ENCODE results near the gene SLC35F4. TPM values are rescaled to one million over a fixed set of nuclear protein-coding genes. Genes with fewer than 3 reads are reported as not detected.

SLC35F4 gene
- total and polyA plus RNA-seq, 2 of the 8 experiments (the other 6 are each of a cell fraction or from before 2014, with no cell fraction given): not detected

- ChIA-PET POLR2A (ENCODE audit: partially characterized antibody) (no interaction called here), CTCF (ENCODE audit: partially characterized antibody) (interaction anchor here (0.5 to 1.7 kb wide), 4 partner anchors 55 to 337 kb away, joined by 3 to 6 read pairs (median 4); no protein-coding TSS in a partner anchor)
- Histone ChIP-seq H3K23me2 (ENCODE audit: low read depth, low read length) (peaks cover 2% of the 10 kb centered on the region; the same call in 1 of the 2 replicates), H3K4me3 (ENCODE audit: extremely low read depth in 1 of 4, insufficient read depth in 2 of 4, low read depth in 3 of 4, low read length in 4 of 4) (no peak overlapping the region), H4K20me1 (replicated peaks in 1 of 2; ENCODE audit: control insufficient read depth in 1 of 2, insufficient read depth in 2 of 2, low read length in 2 of 2) (no peaks in the 10 kb centered on the region), H3K27ac (ENCODE audit: low read depth, low read length) (no peak overlapping the region), H2BK20ac (ENCODE audit: low read length) (no peak overlapping the region), H2BK120ac (replicated peaks; ENCODE audit: low read depth, low read length) (no peak overlapping the region), H4K5ac (ENCODE audit: insufficient read length, low read depth, low read length) (no peak overlapping the region), H3K9ac (replicated peaks in 1 of 4; ENCODE audit: extremely low read depth in 1 of 4, low read depth in 3 of 4, low read length in 3 of 4) (no peak overlapping the region), H3K79me1 (ENCODE audit: low read depth, low read length) (no peaks in the 10 kb centered on the region), H4K91ac (replicated peaks; ENCODE audit: insufficient read length, low read length) (no peak overlapping the region), H3K4me2 (ENCODE audit: insufficient read depth in 1 of 2, low read depth in 2 of 2, low read length in 2 of 2) (no peak overlapping the region), H3K56ac (replicated peaks; ENCODE audit: insufficient read length, low read depth, low read length) (no peak overlapping the region), H2AFZ (ENCODE audit: low read length) (no peak overlapping the region), H3K23ac (ENCODE audit: insufficient read length) (no peak overlapping the region), H3K4me1 (replicated peaks in 1 of 4; ENCODE audit: control insufficient read depth in 3 of 4, insufficient read depth in 4 of 4, low read length in 3 of 4) (peaks cover 0 to 5% (median 0%) of the 10 kb centered on the region in 4 experiments; a peak in 2 of 7 replicates), H2BK12ac (ENCODE audit: low read depth, low read length) (peak overlapping the region; percentile 82; the same call in 1 of the 2 replicates), H3K79me2 (ENCODE audit: control insufficient read depth in 1 of 2, insufficient read depth in 2 of 2, low read length in 2 of 2) (no peaks in the 10 kb centered on the region), H2AK5ac (ENCODE audit: low read depth, low read length) (no peak overlapping the region), H3K27me3 (replicated peaks in 1 of 4; ENCODE audit: control insufficient read depth in 3 of 4, extremely low read depth in 1 of 4, insufficient read depth in 3 of 4, low read length in 3 of 4) (no peaks in the 10 kb centered on the region), H3K18ac (ENCODE audit: extremely low read depth, low read length) (no peak overlapping the region), H2BK5ac (ENCODE audit: low read depth, low read length) (no peak overlapping the region), H3K14ac (ENCODE audit: insufficient read length) (no peak overlapping the region), H2BK15ac (ENCODE audit: low read length) (no peak overlapping the region), H4K8ac (ENCODE audit: extremely low read depth, insufficient read depth, low read length) (no peak overlapping the region), H3K36me3 (ENCODE audit: control insufficient read depth in 2 of 4, insufficient read depth in 4 of 4, low read length in 3 of 4) (no peaks in the 10 kb centered on the region), H3K4ac (replicated peaks; ENCODE audit: insufficient read length, low read depth, low read length) (no peak overlapping the region), H3K9me3 (ENCODE audit: insufficient read depth in 2 of 2, low read depth in 1 of 2, low read length in 1 of 2) (no peaks in the 10 kb centered on the region)
- FAIRE-seq (no peak), DNase-seq (ENCODE audit: low read depth in 1 of 2, low spot score in 2 of 2) (no peak)
- TF ChIP-seq SIRT6 (IDR thresholded peaks at IDR 0.05; ENCODE audit: low read length) (no peak), KDM1A (IDR thresholded peaks at IDR 0.05; ENCODE audit: borderline replicate concordance, low read length) (no peak), YY1 (IDR thresholded peaks at IDR 0.05; ENCODE audit: low read depth, low read length) (no peak), PHF8 (conservative IDR thresholded peaks at IDR 0.05; ENCODE audit: low read depth, low read length) (no peak), MAFK (IDR thresholded peaks at IDR 0.05; ENCODE audit: low read depth, low read length) (no peak), POLR2A (IDR thresholded peaks at IDR 0.05; ENCODE audit: control extremely low read depth in 1 of 2, low read depth in 2 of 2, low read length in 2 of 2) (no peak)
- WGBS, 2 experiments (ENCODE audit: extremely low coverage in 1 of 2, insufficient coverage in 1 of 2, insufficient read length in 1 of 2, insufficient replicate concordance in 2 of 2, low coverage in 1 of 2, low lambda C conversion rate in 2 of 2, missing lambda C conversion rate in 1 of 2): 86% methylated on average over 1 of the region's 1 CpG; no CpG with 5 or more reads in 1 of the 2 experiments
These were observed 130.6 kb downstream of the SLC35F4 start for GRCh38 chr14:57735276-57735675.
